Trophoblast cell (in vitro differentiated cells and primary cell): ENCODE measurements around the gene GRAMD1A.
A peak's percentile ranks its signal among the peaks of the same experiment; 100 is the strongest.

Source experiments
- DNase-seq, 2 donors: peaks; one replicate each; pipeline ENCODE4 v3.0.0-alpha.2; 2016
- H2AFZ ChIP-seq: 2 replicates; pipeline ENCODE4 v1.6.1; 2013; ENCODE audit warnings: low read length, moderate library complexity, mild to moderate bottlenecking; ENCODE audit not compliant: insufficient read depth, poor library complexity
- H2AK5ac ChIP-seq: 2 replicates; pipeline ENCODE4 v1.6.1; 2013; ENCODE audit warnings: mild to moderate bottlenecking, low read length
- H2BK120ac ChIP-seq: 2 replicates; pipeline ENCODE4 v1.6.1; 2013; ENCODE audit warnings: low read length, mild to moderate bottlenecking, moderate library complexity; ENCODE audit not compliant: insufficient read depth, poor library complexity
- H2BK12ac ChIP-seq: 2 replicates; pipeline ENCODE4 v1.6.1; 2013; ENCODE audit warnings: mild to moderate bottlenecking, low read length, moderate library complexity
- H2BK5ac ChIP-seq: 2 replicates; pipeline ENCODE4 v1.6.1; 2013; ENCODE audit warnings: low read length, low read depth, moderate library complexity, mild to moderate bottlenecking; ENCODE audit not compliant: poor library complexity
- H3K14ac ChIP-seq: 2 replicates; pipeline ENCODE4 v1.6.1; 2013; ENCODE audit warnings: mild to moderate bottlenecking, low read length
- H3K18ac ChIP-seq: 2 replicates; pipeline ENCODE4 v1.6.1; 2013; ENCODE audit warnings: mild to moderate bottlenecking, low read length
- H3K23ac ChIP-seq: 2 replicates; pipeline ENCODE4 v1.6.1; 2013; ENCODE audit warnings: low read length
- H3K27ac ChIP-seq: 2 replicates; pipeline ENCODE4 v1.5.1; 2013; ENCODE audit warnings: low read depth, mild to moderate bottlenecking, inconsistent platforms, low read length, moderate library complexity
- H3K27me3 ChIP-seq: 2 replicates; pipeline ENCODE4 v1.6.1; 2013; ENCODE audit warnings: inconsistent platforms, mild to moderate bottlenecking, low read length, moderate library complexity; ENCODE audit not compliant: insufficient read depth
- H3K36me3 ChIP-seq, 2 experiments: 1 replicate in 1 of 2; 2 replicates in 1 of 2; pipeline ENCODE4 v1.6.1; 2013; ENCODE audit warnings: low read length in 2 of 2, mild to moderate bottlenecking in 2 of 2, moderate library complexity in 1 of 2; ENCODE audit not compliant: insufficient read depth in 2 of 2, control insufficient read depth in 1 of 2
- H3K4ac ChIP-seq: 2 replicates; pipeline ENCODE4 v1.6.1; 2013; ENCODE audit warnings: low read depth, mild to moderate bottlenecking, low read length, moderate library complexity
- H3K4me1 ChIP-seq, 2 experiments: 1 replicate in 1 of 2; 2 replicates in 1 of 2; pipeline ENCODE4 v1.6.1; 2013; ENCODE audit warnings: low read length in 2 of 2, mild to moderate bottlenecking in 2 of 2, moderate library complexity in 1 of 2; ENCODE audit not compliant: insufficient read depth in 2 of 2, control insufficient read depth in 1 of 2
- H3K4me2 ChIP-seq: 2 replicates; pipeline ENCODE4 v1.6.1; 2013; ENCODE audit warnings: inconsistent platforms, mild to moderate bottlenecking, low read length, moderate library complexity
- H3K4me3 ChIP-seq: 2 replicates; pipeline ENCODE4 v1.5.1; 2013; ENCODE audit warnings: mild to moderate bottlenecking, low read depth, low read length, inconsistent platforms
- H3K79me1 ChIP-seq: one replicate; pipeline ENCODE4 v1.6.1; 2013; ENCODE audit warnings: low read length
- H3K79me2 ChIP-seq: 2 replicates; pipeline ENCODE4 v1.6.1; 2013; ENCODE audit warnings: low read length, mild to moderate bottlenecking; ENCODE audit not compliant: control insufficient read depth, insufficient read depth, poor library complexity
- H3K9ac ChIP-seq: 2 replicates; pipeline ENCODE4 v1.6.1; 2013; ENCODE audit warnings: mild to moderate bottlenecking, low read length
- H3K9me3 ChIP-seq: 2 replicates; pipeline ENCODE4 v1.6.1; 2013; ENCODE audit warnings: low read depth, mild to moderate bottlenecking, control low read depth, inconsistent platforms, low read length; ENCODE audit not compliant: insufficient read depth
- H4K12ac ChIP-seq: 2 replicates; pipeline ENCODE4 v1.6.1; 2013; ENCODE audit warnings: low read depth, mild to moderate bottlenecking, low read length, moderate library complexity
- H4K8ac ChIP-seq: 2 replicates; pipeline ENCODE4 v1.6.1; 2013; ENCODE audit warnings: low read depth, mild to moderate bottlenecking, low read length, moderate library complexity
- H4K91ac ChIP-seq: one replicate; pipeline ENCODE4 v1.6.1; 2013; ENCODE audit warnings: low read depth, mild to moderate bottlenecking, low read length, moderate library complexity
- WGBS: extraction: QIAGEN DNeasy Blood & Tissue Kit; methylation state at CpG from one replicate; pipeline ENCODE4 v1.1.7; 2013; ENCODE audit warnings: missing lambda C conversion rate; ENCODE audit not compliant: insufficient read length, insufficient coverage; ENCODE audit errors: extremely low coverage; 5-methylcytosine and 5-hydroxymethylcytosine counted together

GRAMD1A gene

GRCh38 chr19:35038623-35039512 lies 38.7 kb downstream of the GRAMD1A start:
- Histone ChIP-seq H3K9me3 (peaks cover under 1% of the 10 kb centered on the region), H3K4me3 (no peak overlapping the region), H3K4me2 (no peak overlapping the region), H2AK5ac (peak overlapping the region; percentile 49), H2BK120ac (no peak overlapping the region), H3K9ac (no peak overlapping the region), H3K27ac (no peak overlapping the region), H3K18ac (no peak overlapping the region), H3K79me2 (no peaks in the 10 kb centered on the region), H4K8ac (no peak overlapping the region), H3K14ac (no peak overlapping the region), H3K36me3 (no peaks in the 10 kb centered on the region), H2BK12ac (no peak overlapping the region), H3K27me3 (no peaks in the 10 kb centered on the region), H3K4ac (no peak overlapping the region), H4K12ac (no peak overlapping the region), H3K4me1 (peaks cover 13 to 17% of the 10 kb centered on the region in 2 experiments), H3K79me1 (peaks cover 13% of the 10 kb centered on the region), H2AFZ (no peak overlapping the region), H4K91ac (no peak overlapping the region), H2BK5ac (no peak overlapping the region), H3K23ac (no peak overlapping the region)
- DNase-seq: no peak
- no CpG with 5 or more reads among the region's 17 CpGs for WGBS

- H3K27me3 ChIP-seq: no peaks in the 10 kb centered on the region
- H4K8ac ChIP-seq: no peak overlapping the region
- H4K12ac ChIP-seq: no peak overlapping the region
- DNase-seq: no peak
- no peak overlapping the region for H2BK5ac ChIP-seq
- no peak overlapping the region for H2AK5ac ChIP-seq
- no peaks in the 10 kb centered on the region for H3K36me3 ChIP-seq
- no CpG with 5 or more reads among the region's 39 CpGs for WGBS
- H3K9ac ChIP-seq: no peak overlapping the region
- H3K4ac ChIP-seq: no peak overlapping the region
- peak overlapping the region; percentile 81 for H3K4me2 ChIP-seq
- H3K9me3 ChIP-seq: peaks cover 3% of the 10 kb centered on the region
- peak overlapping the region; percentile 15 for H3K4me3 ChIP-seq
- H3K14ac ChIP-seq: no peak overlapping the region
- H2BK120ac ChIP-seq: no peak overlapping the region
- H3K79me2 ChIP-seq: no peaks in the 10 kb centered on the region
- peaks cover 13 to 17% of the 10 kb centered on the region in 2 experiments for H3K4me1 ChIP-seq
- peak overlapping the region; percentile 5 for H2BK12ac ChIP-seq
- H3K79me1 ChIP-seq: peaks cover 13% of the 10 kb centered on the region
- H3K23ac ChIP-seq: no peak overlapping the region
- no peak overlapping the region for H2AFZ ChIP-seq
- H3K27ac ChIP-seq: no peak overlapping the region
- peak overlapping the region; percentile 1 for H4K91ac ChIP-seq
- H3K18ac ChIP-seq: no peak overlapping the region
Observed at GRCh38 chr19:35039881-35040825, 40.0 kb downstream of the GRAMD1A start.

GRCh38 chr19:35040826-35041547 lies 40.9 kb downstream of the GRAMD1A start:
- Histone ChIP-seq H3K4ac (peak overlapping the region; percentile 57), H3K79me2 (no peaks in the 10 kb centered on the region), H3K27me3 (no peaks in the 10 kb centered on the region), H3K4me1 (peaks cover 13 to 17% of the 10 kb centered on the region in 2 experiments), H2AK5ac (peak overlapping the region; percentile 11), H3K18ac (peak overlapping the region; percentile 74), H2BK12ac (peak overlapping the region; percentile 58), H3K79me1 (peaks cover 13% of the 10 kb centered on the region), H3K9ac (peak overlapping the region; percentile 33), H4K91ac (peak overlapping the region; percentile 91), H2BK5ac (peak overlapping the region; percentile 77), H2BK120ac (peak overlapping the region; percentile 79), H4K12ac (peak overlapping the region; percentile 55), H3K9me3 (peaks cover 3% of the 10 kb centered on the region), H3K36me3 (no peaks in the 10 kb centered on the region), H3K23ac (no peak overlapping the region), H3K14ac (peak overlapping the region; percentile 82), H3K4me3 (peak overlapping the region; percentile 55), H2AFZ (peak overlapping the region; percentile 81), H3K4me2 (peak overlapping the region; percentile 81), H3K27ac (peak overlapping the region; percentile 72), H4K8ac (peak overlapping the region; percentile 80)
- WGBS: no CpG with 5 or more reads among the region's 36 CpGs
- peak in 1 of 2 donors; percentile 26 for DNase-seq
